ES-I3 (cell line): Measurements from ENCODE around the gene NPLOC4.

Experiments used
- H3K36me3 ChIP-seq: 2 replicates; pipeline ENCODE4 v1.6.1; 2013; ENCODE audit warnings: mild to moderate bottlenecking, low read length, control low read depth, moderate library complexity; ENCODE audit not compliant: insufficient read depth
- H3K4me1 ChIP-seq: 2 replicates; pipeline ENCODE4 v1.6.1; 2013; ENCODE audit warnings: mild to moderate bottlenecking, control low read depth, low read length; ENCODE audit not compliant: insufficient read depth
- H3K9ac ChIP-seq: 2 replicates; pipeline ENCODE4 v1.6.1; 2013; ENCODE audit warnings: low read depth, mild to moderate bottlenecking, low read length, moderate library complexity
- H3K9me3 ChIP-seq: 2 replicates; pipeline ENCODE4 v1.6.1; 2013; ENCODE audit warnings: mild to moderate bottlenecking, low read length, moderate library complexity; ENCODE audit not compliant: control insufficient read depth, insufficient read depth

The NPLOC4 gene

DNA sequence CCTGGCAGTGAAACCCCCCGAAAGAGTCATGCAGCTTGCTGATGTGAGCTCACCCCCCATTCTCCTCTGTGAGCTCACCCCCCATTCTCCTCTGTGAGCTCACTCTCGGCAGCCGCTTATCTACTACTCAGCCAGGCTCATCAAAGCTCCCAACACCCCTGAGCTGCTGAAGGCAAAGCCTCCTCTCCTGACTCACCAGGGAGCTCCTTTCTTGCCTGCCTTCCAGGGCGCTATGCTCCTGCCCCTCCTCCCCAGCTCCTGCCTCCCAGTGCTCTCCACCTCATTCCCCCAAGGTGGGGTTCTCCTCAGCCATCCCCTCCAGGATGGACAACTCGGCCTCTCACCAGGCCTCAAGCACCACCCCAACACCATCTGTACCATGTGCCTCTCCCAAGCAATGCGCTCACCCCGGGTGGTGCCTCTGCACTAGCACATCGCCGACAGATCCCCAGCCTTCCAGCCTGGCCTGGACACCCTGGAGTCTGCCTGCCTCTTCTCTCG lies 57.0 kb downstream of the NPLOC4 start:
- Histone ChIP-seq H3K9ac (no peak overlapping the region), H3K9me3 (no peaks in the 10 kb centered on the region), H3K36me3 (peaks cover 23% of the 10 kb centered on the region), H3K4me1 (no peaks in the 10 kb centered on the region; the same call in 1 of the 2 replicates)

DNA sequence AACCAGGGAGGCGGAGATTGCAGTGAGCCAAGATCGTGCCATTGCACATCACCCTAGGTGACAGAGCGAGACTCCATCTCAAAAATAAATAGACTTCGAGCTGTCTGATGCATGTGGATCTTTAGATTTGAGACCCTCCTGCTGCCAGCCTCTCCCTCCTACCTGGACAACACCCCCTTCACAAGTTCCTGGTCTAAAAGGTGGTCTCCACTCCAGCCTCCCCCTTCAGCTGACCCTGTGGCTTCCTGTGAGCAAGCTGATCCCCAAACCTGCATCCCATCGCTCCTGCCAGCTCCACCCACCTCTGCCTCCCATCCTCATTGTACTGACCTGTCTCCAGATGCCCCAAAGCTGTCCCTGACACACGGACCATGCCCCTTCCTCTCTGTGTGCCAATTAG lies 57.6 kb downstream of the NPLOC4 start:
- Histone ChIP-seq H3K9me3 (no peaks in the 10 kb centered on the region), H3K36me3 (peaks cover 26% of the 10 kb centered on the region), H3K4me1 (no peaks in the 10 kb centered on the region; the same call in 1 of the 2 replicates), H3K9ac (no peak overlapping the region)

DNA sequence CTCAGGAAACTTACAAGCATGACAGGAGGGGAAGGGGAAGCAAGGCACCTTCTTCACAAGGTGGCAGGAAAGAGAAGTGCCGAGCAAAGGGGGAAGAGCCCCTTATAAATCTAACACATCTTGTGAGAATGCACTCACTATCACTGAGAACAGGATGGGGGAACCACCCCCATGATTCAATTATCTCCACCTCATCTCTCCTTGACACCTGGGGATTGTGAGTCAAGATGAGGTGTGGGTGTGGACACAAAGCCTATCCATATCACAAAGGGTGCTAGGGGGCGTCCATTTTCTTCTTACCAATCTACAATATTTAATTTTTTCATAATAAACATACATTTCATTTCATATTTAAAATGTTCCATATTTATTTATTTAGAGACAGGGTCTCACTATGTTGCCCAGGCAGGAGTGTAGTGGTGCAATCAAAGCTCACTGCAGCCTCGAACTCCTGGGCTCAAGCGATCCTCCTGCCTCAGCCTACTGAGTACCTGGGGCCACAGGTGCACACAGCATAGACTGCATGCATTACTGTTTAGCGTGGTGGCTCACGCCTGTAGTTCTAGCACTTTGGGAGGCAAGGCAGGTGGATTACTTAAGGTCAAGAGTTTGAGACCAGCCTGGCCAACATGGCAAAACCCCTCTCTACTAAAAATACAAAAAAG lies 58.2 kb downstream of the NPLOC4 start:
- no peaks in the 10 kb centered on the region; the same call in 1 of the 2 replicates for H3K4me1 ChIP-seq
- H3K9ac ChIP-seq = no peak overlapping the region
- peaks cover 21% of the 10 kb centered on the region for H3K36me3 ChIP-seq
- H3K9me3 ChIP-seq = no peaks in the 10 kb centered on the region

DNA sequence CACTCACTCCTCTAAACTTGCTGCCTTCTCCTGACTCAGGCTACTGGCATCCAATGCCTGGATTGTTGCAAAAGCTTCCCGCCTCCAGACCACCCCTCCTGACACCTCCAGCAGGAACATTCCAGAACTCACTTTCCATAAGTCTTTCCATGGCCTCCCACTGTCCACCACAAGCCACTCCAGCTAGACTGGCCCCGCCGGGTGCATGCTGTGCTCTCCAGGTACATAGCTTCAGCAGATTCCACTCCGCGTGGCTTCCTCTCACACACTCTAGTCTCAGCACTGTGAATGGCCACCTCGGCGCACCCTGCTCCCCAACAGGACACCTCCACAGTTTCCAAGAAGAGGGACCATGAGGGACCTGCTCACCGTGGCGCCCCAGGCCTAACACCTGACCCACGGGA lies 58.9 kb downstream of the NPLOC4 start:
- no peaks in the 10 kb centered on the region for H3K9me3 ChIP-seq
- H3K9ac ChIP-seq = no peak overlapping the region
- H3K36me3 ChIP-seq = peaks cover 17% of the 10 kb centered on the region
- no peaks in the 10 kb centered on the region; the same call in 1 of the 2 replicates for H3K4me1 ChIP-seq

DNA sequence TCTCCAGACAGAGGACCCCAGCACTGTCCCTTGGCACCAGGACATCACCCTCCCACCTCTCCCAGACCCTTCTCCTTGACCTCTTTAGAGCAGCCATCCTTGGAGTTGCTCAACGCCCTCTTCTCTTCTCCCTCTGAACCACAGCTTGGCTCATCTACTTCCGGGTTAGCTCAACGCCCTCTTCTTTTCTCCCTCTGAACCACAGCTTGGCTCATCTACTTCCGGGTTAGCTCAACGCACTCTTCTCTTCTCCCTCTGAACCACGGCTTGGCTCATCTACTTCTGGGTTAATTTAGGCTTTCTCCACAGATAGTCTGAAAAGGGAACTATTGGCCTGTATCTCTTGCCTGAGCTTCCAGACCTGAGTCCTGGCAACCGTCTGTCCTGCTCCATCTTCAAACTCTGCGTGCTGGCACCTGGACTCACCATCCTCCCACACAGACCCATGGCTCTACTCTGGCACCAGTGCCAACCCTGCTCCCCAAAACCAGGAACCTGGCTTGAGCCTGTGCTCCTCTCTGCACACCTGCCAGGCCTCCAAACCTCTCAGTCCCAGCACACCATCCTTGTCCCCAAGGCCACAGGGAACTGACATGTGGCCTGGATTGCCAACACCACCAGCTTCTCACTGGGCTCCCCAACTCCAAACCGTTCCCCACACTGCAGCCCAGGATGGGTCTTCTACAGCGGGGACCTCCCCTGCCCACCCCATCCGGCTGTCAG lies 59.5 kb downstream of the NPLOC4 start:
- no peak overlapping the region for H3K9ac ChIP-seq

DNA sequence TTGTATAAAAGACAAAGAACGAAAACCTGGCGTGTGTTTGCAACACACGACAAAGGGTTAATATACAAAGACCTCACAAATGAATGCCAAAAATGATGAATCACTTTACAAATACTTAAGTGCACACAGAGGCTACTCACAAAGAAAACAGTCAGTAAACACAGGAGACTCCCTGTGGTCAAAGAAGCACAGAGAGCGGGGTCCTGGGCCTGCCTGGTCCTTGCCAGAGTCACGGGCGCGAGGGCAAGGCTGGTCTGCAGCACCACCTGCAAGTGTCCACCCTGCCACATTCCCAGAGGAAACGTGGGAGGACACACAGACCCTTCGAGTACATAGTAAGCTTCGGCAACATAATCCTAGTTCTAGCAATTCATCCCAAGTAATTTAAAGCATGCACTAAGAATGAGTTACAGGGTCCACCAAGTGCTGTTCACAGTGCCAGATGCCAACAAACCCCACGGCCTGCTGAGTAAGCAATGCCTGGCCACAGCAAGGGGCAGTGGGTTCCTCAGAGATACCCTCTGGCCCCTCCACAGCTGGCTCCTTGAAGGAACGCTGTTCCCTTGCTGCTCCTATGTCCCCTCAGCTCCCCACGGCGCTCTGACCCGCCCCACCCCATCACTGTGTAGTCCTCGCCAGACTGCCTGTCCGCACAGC lies 60.2 kb downstream of the NPLOC4 start:
- H3K4me1 ChIP-seq = no peaks in the 10 kb centered on the region; the same call in 1 of the 2 replicates
- no peaks in the 10 kb centered on the region for H3K9me3 ChIP-seq
- no peak overlapping the region for H3K9ac ChIP-seq
- H3K36me3 ChIP-seq = peaks cover 22% of the 10 kb centered on the region

More for the DNA sequence above, 59.5 kb downstream of the NPLOC4 start:
- no peaks in the 10 kb centered on the region for H3K9me3 ChIP-seq
- no peaks in the 10 kb centered on the region; the same call in 1 of the 2 replicates for H3K4me1 ChIP-seq
- peaks cover 21% of the 10 kb centered on the region for H3K36me3 ChIP-seq

DNA sequence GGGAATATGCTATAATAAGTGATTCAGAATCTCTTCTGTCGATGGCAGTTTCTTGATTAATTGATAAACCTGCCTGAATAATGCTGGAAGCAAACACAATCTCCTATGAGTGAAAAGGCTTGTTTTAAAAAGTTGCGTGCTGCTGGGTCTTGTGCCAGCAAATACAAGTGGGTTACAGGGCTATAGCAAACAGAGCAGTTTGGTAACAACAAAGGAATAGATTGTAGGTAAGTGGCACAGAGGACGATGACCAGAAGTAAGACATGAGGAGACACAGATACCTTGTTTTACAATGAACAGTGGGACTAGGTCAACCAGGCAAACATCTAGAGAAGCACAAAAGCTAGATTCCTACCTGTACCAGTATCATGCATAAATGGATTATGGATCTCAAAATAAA lies 61.1 kb downstream of the NPLOC4 start:
- no peaks in the 10 kb centered on the region for H3K9me3 ChIP-seq
- peaks cover 24% of the 10 kb centered on the region for H3K36me3 ChIP-seq
- no peaks in the 10 kb centered on the region; the same call in 1 of the 2 replicates for H3K4me1 ChIP-seq
- no peak overlapping the region for H3K9ac ChIP-seq

DNA sequence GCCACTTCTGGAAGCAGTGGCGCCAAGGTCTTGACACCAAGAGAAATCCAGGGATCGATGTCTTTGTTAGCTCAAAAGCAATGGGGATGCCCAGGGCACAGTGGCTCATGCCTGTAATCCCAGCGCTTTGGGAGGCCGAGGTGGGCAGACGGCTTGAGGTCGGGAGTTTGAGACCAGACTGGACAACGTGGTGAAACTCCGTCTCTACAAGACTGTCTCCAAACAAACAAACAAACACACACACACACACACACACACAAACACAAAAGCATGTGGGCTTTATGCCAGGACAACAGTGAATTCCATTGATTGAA lies 62.3 kb downstream of the NPLOC4 start:
- Histone ChIP-seq H3K36me3 (peaks cover 34% of the 10 kb centered on the region), H3K9ac (no peak overlapping the region), H3K9me3 (no peaks in the 10 kb centered on the region), H3K4me1 (no peaks in the 10 kb centered on the region; the same call in 1 of the 2 replicates)

DNA sequence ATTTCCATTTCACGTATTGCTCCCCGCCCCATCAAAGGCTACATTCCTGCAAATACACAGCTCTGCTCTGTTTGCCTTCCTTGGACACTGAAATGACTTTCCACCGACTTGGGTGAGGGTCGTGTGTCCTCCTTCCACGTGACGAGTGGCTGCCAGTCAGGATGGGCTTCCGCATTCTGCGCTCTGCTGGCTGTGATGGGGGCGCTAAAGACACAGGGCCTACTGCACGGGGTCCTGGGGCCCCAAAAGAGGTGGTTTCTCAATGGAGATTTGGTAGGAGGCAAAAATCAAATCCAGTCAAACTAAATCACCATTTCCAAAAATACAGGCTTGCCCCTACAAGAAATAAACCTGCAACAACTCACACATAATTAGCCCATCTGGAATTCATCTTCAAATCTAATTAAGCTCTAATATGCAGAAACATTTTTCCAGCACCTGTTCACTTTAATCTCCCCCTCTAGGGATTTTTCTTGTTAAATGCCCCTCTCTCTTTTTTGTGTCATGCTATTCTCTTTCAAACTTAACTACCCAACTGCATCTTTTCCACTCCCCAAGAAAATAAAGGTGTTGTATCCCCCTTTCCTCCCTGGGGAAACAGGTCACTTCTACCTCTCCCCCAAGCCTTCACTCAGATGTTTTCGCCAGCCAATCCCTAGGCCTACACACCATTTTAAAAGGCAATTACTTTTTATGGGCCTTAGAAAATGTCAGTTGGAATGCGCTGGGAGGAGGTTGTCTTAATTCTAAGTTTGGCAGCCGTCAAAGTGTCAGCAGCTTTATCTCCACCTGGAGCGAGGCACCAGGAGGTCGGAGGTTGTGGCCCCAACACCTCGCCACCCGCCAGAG lies 62.9 kb downstream of the NPLOC4 start:
- no peaks in the 10 kb centered on the region; the same call in 1 of the 2 replicates for H3K4me1 ChIP-seq
- H3K36me3 ChIP-seq = peaks cover 39% of the 10 kb centered on the region
- no peaks in the 10 kb centered on the region for H3K9me3 ChIP-seq
- no peak overlapping the region for H3K9ac ChIP-seq

DNA sequence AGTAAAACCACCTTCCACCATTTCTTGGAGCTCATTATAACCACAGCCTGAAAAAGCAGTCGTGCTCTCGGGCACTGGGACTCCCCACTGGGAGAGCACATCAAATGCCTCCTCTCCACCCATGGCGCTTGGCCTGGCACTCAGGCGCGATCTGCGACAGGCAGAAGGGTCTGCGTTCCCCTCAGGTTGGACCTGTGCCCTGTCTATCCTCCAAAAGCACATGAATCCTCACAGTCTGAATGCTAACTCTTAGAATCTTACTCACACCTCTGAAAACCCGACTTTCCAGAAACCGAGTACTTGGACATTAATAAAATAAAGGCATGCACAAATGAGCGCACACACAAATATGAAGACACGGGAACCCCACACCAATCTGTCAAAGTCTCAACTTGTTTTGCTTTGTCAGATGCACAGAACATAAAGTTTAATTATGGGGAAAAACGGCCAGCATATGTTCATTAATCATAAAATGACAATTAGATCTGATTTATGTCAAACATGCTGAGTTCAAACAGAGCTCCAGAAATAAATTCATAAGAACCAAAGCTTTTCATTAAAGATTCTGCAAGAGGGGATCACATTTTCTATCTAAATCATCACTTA lies 64.2 kb downstream of the NPLOC4 start:
- Histone ChIP-seq H3K9me3 (no peaks in the 10 kb centered on the region), H3K36me3 (peaks cover 48% of the 10 kb centered on the region), H3K4me1 (peaks cover 9% of the 10 kb centered on the region; the same call in 1 of the 2 replicates), H3K9ac (no peak overlapping the region)

DNA sequence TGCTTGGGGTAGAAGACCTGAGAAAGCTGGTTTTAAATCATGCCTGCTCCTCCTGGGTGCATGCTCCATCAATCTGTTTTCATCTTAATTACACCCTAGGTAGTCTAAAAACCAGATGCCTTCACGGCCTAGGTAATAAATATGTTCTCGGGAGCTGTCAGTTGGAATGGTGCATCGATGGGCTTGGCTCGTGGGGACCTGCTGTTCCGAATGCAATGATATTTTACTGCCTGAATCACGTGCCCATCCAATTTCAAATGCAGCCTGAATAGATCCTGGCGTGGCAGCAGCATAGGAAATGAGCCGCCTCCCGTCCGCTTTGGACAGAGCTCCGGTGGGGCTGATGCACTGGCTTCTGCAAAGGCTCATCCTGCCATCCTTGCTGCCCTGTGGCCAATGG lies 65.9 kb downstream of the NPLOC4 start:
- peaks cover 13% of the 10 kb centered on the region; the same call in 1 of the 2 replicates for H3K4me1 ChIP-seq
- no peaks in the 10 kb centered on the region for H3K9me3 ChIP-seq
- H3K9ac ChIP-seq = no peak overlapping the region
- peaks cover 57% of the 10 kb centered on the region for H3K36me3 ChIP-seq

DNA sequence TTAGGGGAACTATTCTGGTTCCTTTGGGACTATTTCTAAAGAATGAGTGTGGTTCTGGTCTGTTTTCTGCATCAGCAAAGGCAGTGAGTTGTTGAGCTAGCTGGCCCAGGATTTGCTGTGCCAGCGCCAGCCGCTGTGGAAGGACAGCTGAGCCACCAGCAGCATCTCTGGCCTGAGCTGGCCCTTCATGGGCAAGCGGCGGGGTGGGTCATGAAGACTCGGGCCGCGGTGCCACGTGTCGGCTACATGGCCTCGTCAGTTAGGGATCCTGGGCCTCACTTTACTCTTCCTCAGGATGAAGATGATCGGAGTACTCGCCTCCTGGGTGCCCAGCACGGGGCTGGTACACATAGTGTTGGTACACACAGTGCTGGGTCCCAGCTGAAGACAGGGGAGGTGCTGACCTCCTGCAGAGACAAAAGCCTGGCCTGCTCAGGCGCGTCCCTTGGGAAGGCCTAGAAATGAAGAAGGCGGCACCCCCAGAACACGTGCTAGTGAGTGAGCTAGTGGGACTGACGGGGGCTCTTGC lies 66.9 kb downstream of the NPLOC4 start:
- H3K36me3 ChIP-seq = peaks cover 62% of the 10 kb centered on the region
- no peaks in the 10 kb centered on the region for H3K9me3 ChIP-seq
- no peak overlapping the region for H3K9ac ChIP-seq
- peaks cover 17% of the 10 kb centered on the region; the same call in 1 of the 2 replicates for H3K4me1 ChIP-seq

DNA sequence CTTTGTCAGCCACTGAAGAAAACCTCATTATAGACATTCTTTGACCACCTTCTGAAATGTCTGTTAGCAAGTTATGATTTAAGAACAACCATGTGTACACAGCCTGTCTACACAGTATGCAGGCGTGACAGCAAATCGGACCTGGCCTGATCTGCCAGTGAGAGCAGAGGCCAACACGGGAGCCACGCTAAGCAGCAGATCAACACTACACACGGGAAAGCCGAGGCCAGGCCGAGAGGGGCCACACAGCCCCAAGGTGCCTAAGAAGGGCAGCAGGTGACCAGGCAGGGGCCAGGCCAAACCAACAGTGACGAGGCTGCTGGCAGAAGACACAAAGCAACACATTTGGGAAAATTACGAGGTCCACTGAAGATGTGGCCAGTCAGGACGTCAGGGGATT lies 68.5 kb downstream of the NPLOC4 start:
- peaks cover 17% of the 10 kb centered on the region; the same call in 1 of the 2 replicates for H3K4me1 ChIP-seq

More for the DNA sequence above, 68.5 kb downstream of the NPLOC4 start:
- Histone ChIP-seq H3K9ac (no peak overlapping the region), H3K36me3 (peaks cover 70% of the 10 kb centered on the region), H3K9me3 (no peaks in the 10 kb centered on the region)
